CD4-positive, alpha-beta T cell treated with Interleukin-1 beta for 1 hour (primary cell): ENCODE results near the gene PEAR1.
A peak's percentile ranks its signal among the peaks of the same experiment; 100 is the strongest.

Experiments
- DNase-seq, 2 donors: peaks; one replicate each; pipeline ENCODE4 v3.0.0-alpha.2; 2020 to 2022

PEAR1 gene

GRCh38 chr1:156941675-156942074, 48.2 kb downstream of the PEAR1 start:
- no peak for DNase-seq

DNA sequence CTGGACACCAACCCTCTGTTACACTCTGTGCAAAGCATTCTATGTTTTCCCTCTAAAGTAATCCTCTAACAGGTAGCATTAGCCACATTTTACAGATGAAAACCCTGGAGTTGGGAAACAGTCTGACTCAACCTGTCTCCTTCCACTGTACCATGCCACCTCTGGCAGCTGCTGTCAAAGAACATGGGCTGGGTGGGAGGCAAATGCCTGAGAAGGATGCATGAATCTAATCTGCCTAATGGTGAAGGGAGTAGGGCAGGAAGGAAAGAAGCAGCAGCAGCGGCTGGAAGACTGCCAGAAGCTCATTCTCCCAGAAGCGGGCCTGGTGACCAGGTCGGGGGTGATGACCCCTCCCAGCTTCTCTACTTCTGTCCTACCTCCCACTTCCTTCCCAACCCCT, 48.7 kb downstream of the PEAR1 start:
- DNase-seq: no peak

DNA sequence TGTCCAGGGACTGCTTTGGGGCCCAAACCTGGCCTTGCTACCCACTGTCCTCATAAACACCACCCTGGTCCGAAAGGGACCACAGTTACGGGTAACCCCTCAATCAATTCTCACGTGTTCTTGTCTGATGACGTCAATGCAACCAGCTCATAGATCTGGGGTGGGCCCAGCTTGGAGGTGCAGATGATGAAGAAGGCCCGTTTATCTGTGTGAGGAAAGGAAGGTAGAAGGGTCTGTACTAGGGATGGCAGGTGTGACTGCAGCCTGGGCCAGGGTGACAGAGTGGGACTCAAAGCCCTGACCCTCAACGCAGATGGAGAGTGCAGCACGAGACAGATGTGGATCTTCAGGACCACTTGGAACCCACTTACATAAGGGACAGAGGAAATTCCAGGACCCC, 49.1 kb downstream of the PEAR1 start:
- DNase-seq: no peak

DNA sequence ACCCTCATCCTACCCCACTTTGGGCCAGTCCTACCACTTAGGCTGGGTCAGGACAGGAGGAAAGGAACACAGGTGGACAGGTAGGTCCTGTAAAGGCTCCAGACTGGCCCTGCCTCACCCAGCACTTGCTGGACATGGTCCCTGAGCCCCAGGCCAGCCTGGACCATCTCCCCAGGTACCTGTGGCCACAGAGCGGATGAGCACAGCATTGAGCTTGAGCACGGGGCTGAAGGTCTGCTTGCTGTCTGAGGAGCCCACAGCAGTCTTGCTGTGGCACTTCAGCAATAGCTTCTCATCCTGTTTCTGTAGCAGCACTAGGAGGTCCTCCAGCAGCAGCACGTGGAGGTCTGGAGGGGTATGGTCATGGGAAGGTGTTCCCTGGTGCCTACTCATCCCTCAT, 50.2 kb downstream of the PEAR1 start:
- no peak for DNase-seq

GRCh38 chr1:156944268-156944667, 50.8 kb downstream of the PEAR1 start:
- no peak for DNase-seq

DNA sequence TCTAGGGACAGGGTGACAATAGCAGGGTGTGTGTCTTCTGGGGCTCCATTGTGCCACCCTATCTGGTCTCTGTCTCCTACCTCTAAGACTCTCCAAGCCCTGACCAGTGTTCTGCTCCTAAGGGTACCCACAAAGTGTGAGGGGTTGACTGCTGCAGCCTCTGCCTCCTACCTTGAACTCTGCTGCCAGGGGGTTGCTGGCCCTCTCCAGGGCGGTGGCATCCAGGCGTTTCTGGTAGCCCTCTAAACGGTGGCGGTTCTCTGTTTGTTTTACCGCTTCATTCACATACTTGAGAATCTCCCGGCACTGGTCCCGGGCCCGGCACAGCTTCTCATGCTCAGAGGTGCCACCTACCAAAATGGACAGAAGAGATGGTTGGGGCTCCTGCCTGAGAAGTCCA, 51.3 kb downstream of the PEAR1 start:
- DNase-seq: no peak

DNA sequence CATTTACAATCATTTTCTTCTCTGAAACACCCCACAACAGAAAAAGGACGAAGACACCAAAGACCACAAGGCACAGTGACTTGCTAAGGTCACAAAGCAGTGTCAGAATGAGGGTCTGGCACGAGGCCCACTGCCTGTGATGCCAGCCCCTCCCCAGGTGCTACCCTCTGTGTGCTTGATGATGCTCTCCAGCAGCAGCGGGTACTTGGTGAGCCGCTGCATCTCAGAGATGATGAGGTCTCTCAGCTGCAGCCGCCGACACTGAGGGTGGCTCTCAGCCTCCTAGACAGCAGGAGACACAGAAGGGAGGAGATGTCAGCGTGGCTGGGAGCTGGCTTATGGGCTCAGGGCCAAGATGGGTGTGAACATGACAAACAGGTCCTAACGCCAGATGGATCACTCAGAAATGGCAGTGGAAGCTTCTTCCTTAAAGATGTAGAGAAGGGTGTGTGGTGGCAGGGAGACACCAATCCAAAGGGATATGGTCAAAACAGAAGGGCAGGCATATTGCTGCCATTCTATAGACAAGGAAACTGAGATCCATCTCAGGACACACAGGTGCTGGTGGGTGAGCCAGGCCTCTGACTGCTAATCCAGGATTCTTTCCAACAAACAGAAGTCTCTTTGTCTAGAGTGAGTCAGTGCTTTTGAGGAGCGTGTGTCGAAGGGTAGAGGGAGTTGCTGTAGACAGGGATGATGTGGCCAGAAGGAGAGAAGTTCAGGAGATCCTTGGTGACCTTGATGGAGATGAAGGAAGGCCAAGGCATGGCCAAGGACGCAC, 52.6 kb downstream of the PEAR1 start:
- no peak for DNase-seq

DNA sequence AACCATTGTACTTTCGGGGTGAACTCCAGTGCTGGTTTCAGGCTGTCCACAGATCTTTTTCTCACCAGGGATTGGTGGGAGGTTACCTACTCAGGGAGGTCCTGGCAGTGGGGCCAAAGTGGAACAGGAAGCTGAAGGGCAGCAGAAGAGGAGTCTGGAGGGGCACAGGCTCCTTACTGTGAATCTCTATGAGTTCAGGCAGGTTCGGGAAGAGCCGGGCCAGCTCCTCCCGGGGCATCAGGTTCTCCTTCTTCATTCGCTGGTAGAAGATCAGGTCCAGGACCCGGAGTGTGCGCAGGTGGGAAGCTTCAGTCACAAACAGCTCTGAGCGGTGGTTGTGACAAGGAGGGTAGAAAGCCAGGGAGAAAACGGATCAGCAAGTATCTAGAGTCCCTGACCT, 53.6 kb downstream of the PEAR1 start:
- DNase-seq: no peak

DNA sequence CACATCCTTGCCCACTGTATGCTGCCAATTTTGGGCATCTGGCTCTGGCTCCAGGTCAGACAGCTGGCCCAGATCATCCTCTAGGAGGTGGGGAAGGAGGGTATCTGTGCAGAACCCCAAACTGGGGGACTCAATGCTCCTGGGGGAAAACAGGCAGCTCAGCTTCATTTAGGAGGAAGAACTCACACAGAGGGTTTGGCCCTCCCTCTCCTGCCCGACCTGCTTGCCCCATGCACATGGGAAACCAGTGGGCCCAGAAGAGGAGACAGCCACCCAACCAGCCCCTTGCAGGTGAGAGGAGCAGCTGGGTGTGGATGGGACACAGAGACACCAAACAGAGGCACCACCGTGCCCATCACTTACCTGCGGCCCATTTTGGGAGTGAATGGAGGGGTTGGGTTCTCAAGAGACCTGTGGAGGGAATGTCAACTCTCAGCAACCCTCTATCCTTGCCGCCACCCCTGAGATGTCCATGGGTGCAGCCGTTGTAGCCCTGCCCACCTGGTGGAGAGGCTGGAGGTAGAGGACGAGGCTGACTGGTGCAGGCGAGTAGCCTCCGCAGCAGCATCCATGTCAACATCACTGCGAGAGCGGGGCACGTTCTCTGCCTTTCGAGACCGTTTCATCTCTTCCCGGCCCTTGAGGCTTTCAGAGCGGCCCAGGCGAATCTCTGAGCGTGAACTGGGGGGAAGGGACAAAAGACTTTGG, 54.5 kb downstream of the PEAR1 start:
- DNase-seq: no peak

GRCh38 chr1:156948708-156949107, 55.2 kb downstream of the PEAR1 start:
- no peak for DNase-seq

DNA sequence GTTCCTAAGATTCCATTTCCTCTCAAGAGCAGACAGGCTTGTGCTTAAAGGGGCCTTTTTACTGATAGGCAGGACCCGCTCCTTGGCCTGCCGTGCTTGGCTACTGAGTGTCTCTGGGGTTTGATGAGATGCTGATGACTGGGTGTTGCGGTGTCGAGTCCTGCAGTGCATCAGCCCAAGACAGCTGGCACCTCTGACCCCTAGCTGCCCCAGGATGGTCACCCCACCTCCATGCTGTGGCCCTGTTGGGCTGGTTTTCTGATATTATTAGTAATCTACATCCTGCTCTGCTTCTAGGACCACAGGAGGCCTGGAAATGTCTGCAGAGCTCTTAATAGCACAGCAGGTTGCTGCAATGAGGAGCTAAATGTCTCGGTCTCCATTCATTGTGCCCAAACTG, 55.6 kb downstream of the PEAR1 start:
- no peak for DNase-seq

- DNase-seq: no peak
Observed at GRCh38 chr1:156951371-156951770, 57.9 kb downstream of the PEAR1 start.

DNA sequence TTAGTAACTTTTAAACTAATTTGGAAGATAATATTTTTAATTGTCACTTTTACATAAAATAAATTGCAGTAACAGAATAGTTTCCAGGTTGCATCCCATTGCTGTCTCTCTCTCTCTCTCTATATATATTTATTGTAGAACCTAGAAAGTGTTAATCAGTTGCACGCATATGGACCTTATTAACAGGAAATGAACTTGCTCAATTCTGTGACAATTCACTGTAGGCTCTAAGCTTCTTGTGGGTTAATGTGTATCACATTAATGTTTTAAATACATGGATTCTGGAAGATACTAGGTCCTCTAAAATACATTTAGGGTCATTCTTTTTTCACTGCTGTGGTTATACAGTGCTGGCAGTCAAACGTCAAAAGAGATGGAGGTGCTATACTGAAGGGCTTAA, 60.1 kb downstream of the PEAR1 start:
- no peak for DNase-seq

DNA sequence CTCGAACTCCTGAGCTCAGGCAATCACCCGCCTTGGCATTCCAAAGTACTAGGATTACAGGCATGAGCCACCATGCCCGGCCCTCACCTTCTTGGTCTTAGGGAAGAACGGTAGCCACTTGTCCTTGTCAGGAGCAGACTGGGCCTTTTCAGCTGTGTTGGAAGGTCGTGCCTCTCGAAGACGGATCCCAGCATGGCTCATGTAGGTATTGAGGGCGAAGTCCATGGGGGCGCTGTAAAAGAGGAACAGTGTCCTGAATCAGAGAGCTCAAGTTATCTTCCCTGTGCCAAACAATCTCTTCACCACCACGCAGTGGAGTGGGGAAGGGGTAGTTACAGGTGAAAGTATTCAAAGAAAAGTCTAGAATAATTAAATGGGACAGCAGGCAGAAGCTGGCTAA, 62.8 kb downstream of the PEAR1 start:
- DNase-seq: no peak

DNA sequence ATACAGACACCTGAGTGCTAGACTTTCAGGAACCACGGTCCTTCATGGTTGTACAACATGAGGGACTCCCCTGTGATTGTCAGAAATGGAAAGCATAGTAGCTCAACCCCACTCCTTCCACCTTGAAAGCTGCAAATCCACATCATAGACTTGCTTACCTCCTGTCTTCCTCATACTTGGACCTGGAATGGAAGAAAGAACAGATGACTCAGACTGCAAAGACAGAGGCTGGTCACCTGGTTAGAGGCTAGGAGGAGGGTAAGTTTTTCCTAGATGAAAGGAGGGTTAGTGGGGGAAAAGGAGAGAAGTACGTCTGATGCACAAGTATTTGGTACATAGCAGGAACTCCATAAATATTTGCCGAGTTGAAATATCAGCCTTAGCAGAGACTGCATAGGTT, 64.1 kb downstream of the PEAR1 start:
- DNase-seq: no peak

DNA sequence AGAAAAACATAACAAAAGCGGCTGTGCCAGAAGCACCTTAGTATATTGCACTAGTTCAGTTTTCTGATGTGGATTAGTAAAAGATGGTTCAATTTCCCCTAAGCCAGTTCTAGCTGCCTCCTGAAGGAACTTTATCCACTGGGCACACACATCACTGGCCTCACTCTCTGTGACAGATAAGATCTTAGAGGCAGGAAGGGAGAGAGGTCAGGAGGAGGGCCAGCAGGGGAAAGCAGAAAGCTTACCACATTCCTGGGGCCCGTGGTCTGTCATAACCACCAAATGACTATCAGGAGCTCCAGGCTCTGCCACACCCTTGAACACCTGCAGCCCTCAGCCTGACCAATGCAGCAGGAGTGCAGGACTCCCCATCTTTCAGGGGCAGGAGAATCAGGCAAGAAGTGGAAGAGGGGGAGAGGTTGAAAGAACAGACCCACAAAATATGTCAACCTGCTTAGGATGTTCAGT, 64.8 kb downstream of the PEAR1 start:
- DNase-seq: no peak

GRCh38 chr1:156959414-156959813, 65.9 kb downstream of the PEAR1 start:
- no peak for DNase-seq

DNA sequence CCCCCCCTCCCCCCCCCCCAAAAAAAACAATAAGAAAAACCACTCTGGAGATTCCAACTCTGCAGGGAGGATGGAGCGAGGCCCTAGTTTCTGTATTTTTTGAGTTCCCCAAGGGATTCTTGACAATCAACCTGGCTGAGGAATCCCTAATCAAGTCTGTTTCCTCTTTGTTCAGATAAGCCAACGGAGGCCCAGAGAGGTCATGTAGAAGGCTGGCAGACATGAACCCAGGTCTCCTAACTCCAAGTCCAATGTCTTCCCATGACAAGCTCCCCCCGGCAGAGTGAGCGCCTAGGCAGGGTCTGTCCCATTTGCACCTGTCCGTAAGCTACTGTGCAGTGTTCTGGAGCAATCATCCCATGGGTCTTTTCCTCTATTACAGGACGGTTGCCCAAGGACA, 66.4 kb downstream of the PEAR1 start:
- DNase-seq: no peak

DNA sequence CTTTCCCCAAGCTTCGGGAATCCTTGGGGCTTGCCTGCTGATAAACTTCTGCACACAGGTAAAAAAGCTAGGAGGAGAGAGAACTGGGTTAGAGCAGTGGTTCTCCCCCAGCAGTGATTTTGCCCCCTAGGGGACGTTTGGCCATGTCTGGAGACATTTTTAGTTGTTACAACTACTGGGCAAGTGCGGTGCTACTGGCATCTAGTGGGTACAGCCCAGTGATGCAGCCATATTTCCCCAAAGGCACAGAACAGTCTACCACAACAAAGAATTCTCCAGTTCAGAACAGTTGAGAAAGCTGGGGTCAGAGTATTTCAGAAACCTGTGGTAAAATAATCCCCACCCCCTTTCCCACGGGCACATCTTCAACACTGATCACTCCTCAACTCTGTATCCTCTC, 68.2 kb downstream of the PEAR1 start:
- DNase-seq: peak; percentile 18 to 47

- DNase-seq: peak; percentile 52 to 53
Observed at GRCh38 chr1:156963621-156964020, 70.1 kb downstream of the PEAR1 start.

DNA sequence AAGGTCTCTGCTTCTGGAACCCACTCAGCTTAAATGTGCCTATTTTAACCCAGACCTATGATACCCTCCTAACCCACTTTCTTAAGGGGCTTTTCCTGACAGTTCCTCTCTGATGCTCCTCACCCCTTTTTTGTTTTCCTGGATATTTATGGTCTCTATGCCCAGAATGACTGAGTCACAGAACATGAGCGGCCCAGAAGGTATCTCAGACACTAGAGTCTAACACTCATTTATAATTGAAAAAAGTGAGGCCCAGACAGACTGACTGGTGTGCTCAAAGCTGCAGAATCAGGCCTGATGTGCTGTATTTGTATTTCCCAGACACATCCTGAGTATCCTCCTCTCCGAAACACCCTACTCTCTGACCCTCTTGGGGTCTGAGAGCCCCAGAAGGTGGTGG, 70.9 kb downstream of the PEAR1 start:
- no peak for DNase-seq
